Measurements from ENCODE around the gene SPTLC1.
A peak's percentile ranks its signal among the peaks of the same experiment; 100 is the strongest.
"Not testable (repeated sequence)": the region's sequence is repeated elsewhere in the genome, so short reads cannot be mapped to it uniquely, and the experiment has no call there.

The SPTLC1 gene

DNA sequence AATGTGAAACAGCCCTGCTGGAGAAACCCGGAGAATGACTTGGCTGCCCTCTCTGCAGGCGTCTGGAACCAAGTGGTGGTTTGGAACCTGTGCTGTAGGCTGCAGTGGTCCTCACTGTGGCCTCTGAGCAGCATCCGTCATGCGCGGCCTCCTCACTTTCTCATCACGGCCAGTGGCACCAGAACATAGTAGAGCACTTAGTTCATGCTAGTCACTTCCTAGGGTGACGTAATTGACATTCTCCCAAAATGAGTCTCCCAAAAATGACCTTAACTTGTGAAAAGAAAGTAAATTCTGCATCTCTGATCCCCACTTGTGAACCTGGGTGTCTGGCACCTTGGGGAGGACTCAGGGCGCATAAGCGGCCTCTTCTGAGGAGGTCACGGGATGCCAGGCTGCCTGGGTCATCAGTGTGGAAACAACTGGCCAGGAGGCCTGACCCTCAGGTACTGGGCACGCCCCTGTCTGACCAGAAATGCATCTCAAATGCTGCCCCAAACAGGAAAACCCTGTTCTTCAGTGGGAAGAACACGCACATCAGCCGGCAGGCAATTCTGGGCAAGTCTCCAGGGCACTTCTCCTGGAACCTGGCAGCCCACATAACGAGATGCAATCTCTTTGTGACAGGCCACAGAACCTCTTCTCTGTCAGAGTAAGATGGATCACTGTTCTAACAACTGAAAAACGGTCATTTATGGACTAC is 36.6 kb upstream of the SPTLC1 start:
- 86% methylated on average over 15 of the region's 15 CpGs for WGBS
- no peaks in the 10 kb centered on the region for H3K36me3 ChIP-seq (ENCODE audit: insufficient read depth, low read length)
- no peak overlapping the region for H3K4me3 ChIP-seq (ENCODE audit: low read length)
- H3K27ac ChIP-seq (ENCODE audit: low read depth, low read length) = no peak overlapping the region
- peaks cover 10% of the 10 kb centered on the region for H3K4me1 ChIP-seq (ENCODE audit: insufficient read depth, low read length)
- no peaks in the 10 kb centered on the region for H3K27me3 ChIP-seq (ENCODE audit: insufficient read depth, low read length)
- no peaks in the 10 kb centered on the region for H3K9me3 ChIP-seq (ENCODE audit: insufficient read depth, low read depth, low read length)
- H3K9ac ChIP-seq (ENCODE audit: low read depth, low read length) = no peak overlapping the region

- not testable (repeated sequence) for H3K9me3 ChIP-seq (ENCODE audit: insufficient read depth, low read depth, low read length); H3K9ac ChIP-seq (ENCODE audit: low read depth, low read length); H3K36me3 ChIP-seq (ENCODE audit: insufficient read depth, low read length); H3K4me3 ChIP-seq (ENCODE audit: low read length); H3K27ac ChIP-seq (ENCODE audit: low read depth, low read length); H3K27me3 ChIP-seq (ENCODE audit: insufficient read depth, low read length)
- 94% methylated on average over 6 of the region's 7 CpGs for WGBS
- H3K4me1 ChIP-seq (ENCODE audit: insufficient read depth, low read length) = peaks cover 15% of the 10 kb centered on the region
These were observed 35.6 kb upstream of the SPTLC1 start for GRCh38 chr9:92150501-92151470.

DNA sequence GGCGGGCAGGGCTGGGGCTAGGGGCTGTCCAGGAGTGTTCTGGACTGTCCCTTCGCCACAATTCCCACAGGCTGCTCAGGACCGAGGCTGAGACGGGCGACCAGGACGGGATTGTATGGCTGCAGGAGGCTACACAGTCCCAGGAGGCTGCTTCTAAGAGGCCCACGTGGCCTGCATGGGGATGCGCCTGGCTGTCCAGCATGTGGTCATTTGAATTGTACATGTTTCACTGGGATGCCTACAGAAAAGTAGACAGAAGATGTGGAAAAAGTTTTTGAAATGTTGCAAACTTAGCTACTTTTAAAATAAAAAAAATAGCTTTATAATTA is 32.6 kb upstream of the SPTLC1 start:
- Histone ChIP-seq H3K9ac (ENCODE audit: low read depth, low read length) (peak overlapping the region; percentile 34; the same call in 1 of the 2 replicates), H3K27ac (ENCODE audit: low read depth, low read length) (peak overlapping the region; percentile 59; the same call in 1 of the 2 replicates), H3K4me3 (ENCODE audit: low read length) (no peak overlapping the region), H3K36me3 (ENCODE audit: insufficient read depth, low read length) (no peaks in the 10 kb centered on the region), H3K27me3 (ENCODE audit: insufficient read depth, low read length) (no peaks in the 10 kb centered on the region), H3K9me3 (ENCODE audit: insufficient read depth, low read depth, low read length) (no peaks in the 10 kb centered on the region), H3K4me1 (ENCODE audit: insufficient read depth, low read length) (peaks cover 15% of the 10 kb centered on the region)
- WGBS = 94% methylated on average over 8 of the region's 8 CpGs

- H3K4me3 ChIP-seq (ENCODE audit: low read length) = peak overlapping the region; percentile 18; the same call in 1 of the 2 replicates
- H3K9me3 ChIP-seq (ENCODE audit: insufficient read depth, low read depth, low read length) = no peaks in the 10 kb centered on the region
- 41% methylated on average over 21 of the region's 21 CpGs for WGBS
- peak overlapping the region; percentile 34; the same call in 1 of the 2 replicates for H3K9ac ChIP-seq (ENCODE audit: low read depth, low read length)
- H3K27me3 ChIP-seq (ENCODE audit: insufficient read depth, low read length) = peaks cover 5% of the 10 kb centered on the region
- H3K27ac ChIP-seq (ENCODE audit: low read depth, low read length) = peak overlapping the region; percentile 59
- H3K36me3 ChIP-seq (ENCODE audit: insufficient read depth, low read length) = no peaks in the 10 kb centered on the region
- H3K4me1 ChIP-seq (ENCODE audit: insufficient read depth, low read length) = peaks cover 15% of the 10 kb centered on the region
These were observed 32.0 kb upstream of the SPTLC1 start for GRCh38 chr9:92147030-92147851.

DNA sequence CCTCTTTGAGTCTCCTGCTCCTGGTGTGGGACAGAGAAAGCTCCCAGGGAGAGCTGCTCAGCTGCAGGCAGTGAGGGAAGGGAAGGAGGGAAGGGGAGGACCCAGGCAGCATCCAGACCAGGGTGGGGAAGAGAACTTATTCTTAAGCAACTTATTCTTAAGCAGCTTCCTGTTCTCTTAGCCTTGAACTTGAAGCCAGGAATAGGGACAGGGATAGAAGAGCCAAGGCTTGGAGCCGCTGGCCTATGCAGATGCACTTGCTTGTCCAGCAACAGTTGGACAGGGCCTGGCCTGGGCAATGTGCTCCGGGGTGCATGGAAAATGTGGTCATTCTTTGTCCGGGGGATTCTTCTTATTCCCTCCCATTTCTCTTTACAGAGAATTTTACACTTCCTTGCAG is 31.4 kb upstream of the SPTLC1 start:
- H3K27ac ChIP-seq (ENCODE audit: low read depth, low read length) = no peak overlapping the region
- WGBS = 80% methylated on average over 3 of the region's 3 CpGs
- no peak overlapping the region for H3K9ac ChIP-seq (ENCODE audit: low read depth, low read length)
- H3K4me3 ChIP-seq (ENCODE audit: low read length) = peak overlapping the region; percentile 18; the same call in 1 of the 2 replicates
- no peaks in the 10 kb centered on the region for H3K36me3 ChIP-seq (ENCODE audit: insufficient read depth, low read length)
- H3K27me3 ChIP-seq (ENCODE audit: insufficient read depth, low read length) = peaks cover 11% of the 10 kb centered on the region
- peaks cover 15% of the 10 kb centered on the region for H3K4me1 ChIP-seq (ENCODE audit: insufficient read depth, low read length)
- H3K9me3 ChIP-seq (ENCODE audit: insufficient read depth, low read depth, low read length) = no peaks in the 10 kb centered on the region

GRCh38 chr9:92145784-92146183 is 30.6 kb upstream of the SPTLC1 start:
- H3K27ac ChIP-seq (ENCODE audit: low read depth, low read length); H3K9me3 ChIP-seq (ENCODE audit: insufficient read depth, low read depth, low read length); H3K4me3 ChIP-seq (ENCODE audit: low read length); H3K36me3 ChIP-seq (ENCODE audit: insufficient read depth, low read length); H3K9ac ChIP-seq (ENCODE audit: low read depth, low read length): not testable (repeated sequence)
- peaks cover 19% of the 10 kb centered on the region for H3K27me3 ChIP-seq (ENCODE audit: insufficient read depth, low read length)
- 93% methylated on average over 3 of the region's 3 CpGs for WGBS
- peaks cover 15% of the 10 kb centered on the region for H3K4me1 ChIP-seq (ENCODE audit: insufficient read depth, low read length)

GRCh38 chr9:92142329-92142728 is 27.1 kb upstream of the SPTLC1 start:
- Histone ChIP-seq H3K4me3 (ENCODE audit: low read length) (no peak overlapping the region), H3K27me3 (ENCODE audit: insufficient read depth, low read length) (peaks cover 24% of the 10 kb centered on the region), H3K4me1 (ENCODE audit: insufficient read depth, low read length) (peaks cover 10% of the 10 kb centered on the region), H3K27ac (ENCODE audit: low read depth, low read length) (no peak overlapping the region), H3K36me3 (ENCODE audit: insufficient read depth, low read length) (no peaks in the 10 kb centered on the region), H3K9me3 (ENCODE audit: insufficient read depth, low read depth, low read length) (no peaks in the 10 kb centered on the region), H3K9ac (ENCODE audit: low read depth, low read length) (no peak overlapping the region)
- WGBS = 87% methylated on average over 8 of the region's 8 CpGs

GRCh38 chr9:92141144-92142129 is 26.2 kb upstream of the SPTLC1 start:
- Histone ChIP-seq H3K27ac (ENCODE audit: low read depth, low read length) (no peak overlapping the region), H3K4me1 (ENCODE audit: insufficient read depth, low read length) (peaks cover 1% of the 10 kb centered on the region; the same call in 1 of the 2 replicates), H3K36me3 (ENCODE audit: insufficient read depth, low read length) (no peaks in the 10 kb centered on the region), H3K9ac (ENCODE audit: low read depth, low read length) (peak overlapping the region; percentile 12; the same call in 1 of the 2 replicates), H3K27me3 (ENCODE audit: insufficient read depth, low read length) (peaks cover 24% of the 10 kb centered on the region), H3K9me3 (ENCODE audit: insufficient read depth, low read depth, low read length) (no peaks in the 10 kb centered on the region), H3K4me3 (ENCODE audit: low read length) (peak overlapping the region; percentile 58)
- 18% methylated on average over 62 of the region's 62 CpGs for WGBS

DNA sequence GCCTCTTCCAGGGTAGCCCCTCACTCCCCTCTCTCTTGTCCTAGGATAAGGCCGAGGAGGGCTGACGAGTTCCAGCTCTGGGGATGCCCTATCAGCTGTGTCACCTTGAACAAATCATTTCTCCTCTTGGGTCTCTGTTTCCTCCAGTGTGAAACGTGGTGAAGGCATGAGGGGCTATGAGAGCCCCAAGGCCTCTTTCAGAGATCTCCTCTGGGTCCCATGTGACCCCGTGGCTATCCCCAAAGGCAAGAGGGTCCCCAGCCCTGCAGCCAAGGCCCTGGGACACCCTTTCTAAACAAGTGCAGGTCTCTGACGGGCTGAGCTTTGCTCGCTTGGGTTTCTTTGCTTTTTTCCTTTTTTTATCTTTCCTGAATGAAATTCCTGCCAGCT is 25.5 kb upstream of the SPTLC1 start:
- peaks cover 24% of the 10 kb centered on the region for H3K27me3 ChIP-seq (ENCODE audit: insufficient read depth, low read length)
- no peaks in the 10 kb centered on the region; the same call in 1 of the 2 replicates for H3K4me1 ChIP-seq (ENCODE audit: insufficient read depth, low read length)
- no peaks in the 10 kb centered on the region for H3K36me3 ChIP-seq (ENCODE audit: insufficient read depth, low read length)
- no peaks in the 10 kb centered on the region for H3K9me3 ChIP-seq (ENCODE audit: insufficient read depth, low read depth, low read length)
- no peak overlapping the region for H3K9ac ChIP-seq (ENCODE audit: low read depth, low read length)
- no peak overlapping the region for H3K27ac ChIP-seq (ENCODE audit: low read depth, low read length)
- WGBS = 11% methylated on average over 6 of the region's 6 CpGs
- H3K4me3 ChIP-seq (ENCODE audit: low read length) = peak overlapping the region; percentile 58

Measured in HUES64 (cell line).